HEK293 (cell line): ENCODE measurements around the gene DPYSL3.

Source experiments
- GLI4 ChIP-seq: fragments of 450-650 bp; formaldehyde crosslinking; IDR thresholded peaks from 2 replicates; pipeline ENCODE4 v1.5.1; 2016; ENCODE audit warnings: missing biosample characterization, missing genetic modification characterization
- HOXC10 ChIP-seq: sonication (generic); formaldehyde crosslinking; IDR thresholded peaks from 2 replicates; pipeline ENCODE4 v1.8.1; 2023; ENCODE audit warnings: mild to moderate bottlenecking, missing genetic modification reagents
- SETDB1 ChIP-seq: IDR thresholded peaks from one replicate; pipeline ENCODE4 v1.6.1; 2017; ENCODE audit warnings: mild to moderate bottlenecking, low read length, moderate library complexity, mixed read lengths; ENCODE audit not compliant: insufficient read length
- SP3 ChIP-seq: fragments of 450-650 bp; formaldehyde crosslinking; IDR thresholded peaks from 2 replicates; pipeline ENCODE4 v1.5.1; 2016; ENCODE audit warnings: missing biosample characterization, missing genetic modification characterization
- TCF7L2 ChIP-seq: IDR thresholded peaks from 2 replicates; pipeline ENCODE4 v1.6.1; 2011; ENCODE audit warnings: low read depth, mild to moderate bottlenecking, inconsistent platforms, low read length, moderate library complexity, borderline replicate concordance
- TRIM28 ChIP-seq: IDR thresholded peaks from 2 replicates; pipeline ENCODE4 v1.6.1; 2011; ENCODE audit warnings: low read length, control low read depth, borderline replicate concordance
- WT1 ChIP-seq: fragments of 450-650 bp; formaldehyde crosslinking; IDR thresholded peaks from 2 replicates; pipeline ENCODE4 v1.5.1; 2016; ENCODE audit warnings: missing biosample characterization, missing genetic modification characterization
- ZBTB20 ChIP-seq: fragments of 450-650 bp; formaldehyde crosslinking; IDR thresholded peaks from 2 replicates; pipeline ENCODE4 v1.5.1; 2016; ENCODE audit warnings: missing biosample characterization, missing genetic modification characterization
- ZBTB48 ChIP-seq: fragments of 450-650 bp; formaldehyde crosslinking; IDR thresholded peaks from 2 replicates; pipeline ENCODE4 v1.5.1; 2016; ENCODE audit warnings: missing biosample characterization, missing genetic modification characterization
- ZNF112 ChIP-seq: fragments of 450-650 bp; formaldehyde crosslinking; IDR thresholded peaks from 2 replicates; pipeline ENCODE4 v1.5.0; 2017; ENCODE audit warnings: missing biosample characterization, missing genetic modification characterization
- ZNF223 ChIP-seq: fragments of 450-650 bp; formaldehyde crosslinking; IDR thresholded peaks from 2 replicates; pipeline ENCODE4 v1.5.1; 2016; ENCODE audit warnings: missing biosample characterization, missing genetic modification characterization
- ZNF391 ChIP-seq: fragments of 450-650 bp; formaldehyde crosslinking; IDR thresholded peaks from 2 replicates; pipeline ENCODE4 v1.5.1; 2016; ENCODE audit warnings: low read depth, missing biosample characterization, missing genetic modification characterization, borderline replicate concordance
- ZNF510 ChIP-seq: fragments of 450-650 bp; formaldehyde crosslinking; IDR thresholded peaks from 2 replicates; pipeline ENCODE4 v1.5.1; 2018; ENCODE audit warnings: mild to moderate bottlenecking, missing genetic modification characterization, missing biosample characterization; ENCODE audit not compliant: insufficient replicate concordance
- ZNF561 ChIP-seq: fragments of 450-650 bp; IDR thresholded peaks from 2 replicates; pipeline ENCODE4 v1.5.1; 2018; ENCODE audit warnings: missing biosample characterization, missing genetic modification characterization, borderline replicate concordance
- ZNF670 ChIP-seq: fragments of 450-650 bp; formaldehyde crosslinking; IDR thresholded peaks from 2 replicates; pipeline ENCODE4 v1.5.1; 2016; ENCODE audit warnings: missing biosample characterization, missing genetic modification characterization, low read depth
- ZNF76 ChIP-seq: fragments of 450-650 bp; formaldehyde crosslinking; IDR thresholded peaks from 2 replicates; pipeline ENCODE4; 2016; ENCODE audit warnings: low read depth, missing biosample characterization, missing genetic modification characterization, borderline replicate concordance
- ZNF777 ChIP-seq: fragments of 450-650 bp; formaldehyde crosslinking; IDR thresholded peaks from 2 replicates; pipeline ENCODE4 v1.5.1; 2017; ENCODE audit warnings: missing biosample characterization, missing genetic modification characterization, borderline replicate concordance
- ZNF830 ChIP-seq: fragments of 450-650 bp; IDR thresholded peaks from 2 replicates; pipeline ENCODE4 v1.5.0; 2018; ENCODE audit warnings: missing biosample characterization, missing genetic modification characterization, low read depth, mild to moderate bottlenecking, moderate library complexity
- ZSCAN30 ChIP-seq: fragments of 450-650 bp; IDR thresholded peaks from 2 replicates; pipeline ENCODE4 v1.5.1; 2018; ENCODE audit warnings: missing biosample characterization, mild to moderate bottlenecking, missing genetic modification characterization, moderate library complexity
- TF ChIP-seq, protein P1 (sequence below): fragments of 450-650 bp; IDR thresholded peaks from 2 replicates; pipeline ENCODE4 v1.5.1; 2018; ENCODE audit warnings: missing biosample characterization, missing genetic modification characterization
- TF ChIP-seq, protein P2 (sequence below): fragments of 450-650 bp; formaldehyde crosslinking; IDR thresholded peaks from 2 replicates; pipeline ENCODE4 v1.5.1; 2016; ENCODE audit warnings: missing biosample characterization, missing genetic modification characterization, borderline replicate concordance
- TF ChIP-seq, protein P3 (sequence below): fragments of 450-650 bp; formaldehyde crosslinking; conservative IDR thresholded peaks from 2 replicates; pipeline ENCODE4 v1.5.1; 2016; ENCODE audit warnings: low read depth, missing biosample characterization, missing genetic modification characterization
- TF ChIP-seq, protein P4 (sequence below): sonication (generic); formaldehyde crosslinking; IDR thresholded peaks from 2 replicates; pipeline ENCODE4 v1.8.1; 2022; ENCODE audit warnings: mild to moderate bottlenecking, moderate library complexity, missing genetic modification reagents
- TF ChIP-seq, protein P5 (sequence below): fragments of 450-650 bp; formaldehyde crosslinking; IDR thresholded peaks from 2 replicates; pipeline ENCODE4 v1.5.1; 2016; ENCODE audit warnings: missing biosample characterization, missing genetic modification characterization

The DPYSL3 gene

DNA sequence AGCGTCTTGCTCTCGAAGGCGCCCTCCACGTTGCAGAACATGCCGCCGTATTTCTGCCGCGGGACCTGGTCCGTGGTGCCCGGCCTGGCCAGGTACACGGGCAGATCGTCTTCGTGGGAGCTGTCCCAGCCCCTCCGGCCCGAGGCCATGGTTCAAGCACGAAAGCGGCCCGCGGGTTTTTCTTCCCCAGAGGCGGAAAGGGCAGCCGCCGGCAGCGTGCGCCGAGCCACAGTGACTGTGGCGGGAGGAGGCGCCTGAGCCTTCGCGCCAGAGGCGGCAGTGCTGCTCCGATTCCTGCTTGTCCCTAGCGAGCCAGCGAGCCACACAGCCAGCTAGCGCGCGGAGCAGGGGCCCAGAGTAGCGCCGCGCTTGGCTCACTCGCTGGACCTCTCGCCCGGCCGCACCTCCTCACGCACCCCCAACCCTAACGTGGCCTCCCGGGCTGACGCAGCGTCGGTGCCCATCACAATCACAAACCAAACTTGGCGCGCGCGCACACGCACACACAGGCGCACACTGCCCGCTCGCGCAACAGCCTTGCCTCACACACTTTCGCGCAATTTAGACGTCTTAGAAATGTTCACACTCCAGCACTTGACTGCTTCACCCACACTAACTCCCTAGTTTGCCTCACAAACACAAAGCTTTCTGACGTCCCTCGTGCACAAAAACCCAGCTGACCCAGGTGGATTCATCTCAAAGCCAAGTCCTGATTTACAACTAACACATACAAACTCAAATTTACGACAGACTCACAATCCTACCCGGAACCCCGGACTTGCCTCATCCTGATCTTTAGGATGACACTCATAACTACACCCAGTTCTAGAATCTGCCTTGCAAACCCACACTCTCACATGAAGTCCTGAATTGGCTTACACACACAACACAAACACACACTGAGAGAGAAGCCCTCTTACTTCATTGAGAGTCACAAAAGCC, at the start of gene DPYSL3 (continued):
- TF ChIP-seq, protein P1, sequence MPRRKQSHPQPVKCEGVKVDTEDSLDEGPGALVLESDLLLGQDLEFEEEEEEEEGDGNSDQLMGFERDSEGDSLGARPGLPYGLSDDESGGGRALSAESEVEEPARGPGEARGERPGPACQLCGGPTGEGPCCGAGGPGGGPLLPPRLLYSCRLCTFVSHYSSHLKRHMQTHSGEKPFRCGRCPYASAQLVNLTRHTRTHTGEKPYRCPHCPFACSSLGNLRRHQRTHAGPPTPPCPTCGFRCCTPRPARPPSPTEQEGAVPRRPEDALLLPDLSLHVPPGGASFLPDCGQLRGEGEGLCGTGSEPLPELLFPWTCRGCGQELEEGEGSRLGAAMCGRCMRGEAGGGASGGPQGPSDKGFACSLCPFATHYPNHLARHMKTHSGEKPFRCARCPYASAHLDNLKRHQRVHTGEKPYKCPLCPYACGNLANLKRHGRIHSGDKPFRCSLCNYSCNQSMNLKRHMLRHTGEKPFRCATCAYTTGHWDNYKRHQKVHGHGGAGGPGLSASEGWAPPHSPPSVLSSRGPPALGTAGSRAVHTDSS (tag by site-specific recombination) = no peak
- TF ChIP-seq SP3 (tag by site-specific recombination) (no peak), WT1 (no peak; the same call in 1 of the 2 replicates), ZSCAN30 (tag by site-specific recombination) (peak; percentile 46), ZNF112 (tag by site-specific recombination) (no peak), ZNF777 (tag by site-specific recombination) (peak; percentile 22; the same call in 1 of the 2 replicates), GLI4 (tag by site-specific recombination) (no peak), ZNF76 (tag by site-specific recombination) (peak; percentile 7; the same call in 1 of the 2 replicates), ZNF830 (no peak), SETDB1 (no peak), ZNF510 (tag by site-specific recombination) (no peak), ZNF561 (tag by site-specific recombination) (no peak; the same call in 1 of the 2 replicates), ZBTB20 (tag by site-specific recombination) (peak; percentile 93), ZBTB48 (tag by site-specific recombination) (peak; percentile 89), HOXC10 (no peak), TRIM28 (peak; percentile 54; the same call in 1 of the 2 replicates), ZNF223 (no peak), TCF7L2 (no peak), ZNF391 (tag by site-specific recombination) (peak; percentile 12; the same call in 1 of the 2 replicates), ZNF670 (tag by site-specific recombination) (no peak)
- TF ChIP-seq, protein P2, sequence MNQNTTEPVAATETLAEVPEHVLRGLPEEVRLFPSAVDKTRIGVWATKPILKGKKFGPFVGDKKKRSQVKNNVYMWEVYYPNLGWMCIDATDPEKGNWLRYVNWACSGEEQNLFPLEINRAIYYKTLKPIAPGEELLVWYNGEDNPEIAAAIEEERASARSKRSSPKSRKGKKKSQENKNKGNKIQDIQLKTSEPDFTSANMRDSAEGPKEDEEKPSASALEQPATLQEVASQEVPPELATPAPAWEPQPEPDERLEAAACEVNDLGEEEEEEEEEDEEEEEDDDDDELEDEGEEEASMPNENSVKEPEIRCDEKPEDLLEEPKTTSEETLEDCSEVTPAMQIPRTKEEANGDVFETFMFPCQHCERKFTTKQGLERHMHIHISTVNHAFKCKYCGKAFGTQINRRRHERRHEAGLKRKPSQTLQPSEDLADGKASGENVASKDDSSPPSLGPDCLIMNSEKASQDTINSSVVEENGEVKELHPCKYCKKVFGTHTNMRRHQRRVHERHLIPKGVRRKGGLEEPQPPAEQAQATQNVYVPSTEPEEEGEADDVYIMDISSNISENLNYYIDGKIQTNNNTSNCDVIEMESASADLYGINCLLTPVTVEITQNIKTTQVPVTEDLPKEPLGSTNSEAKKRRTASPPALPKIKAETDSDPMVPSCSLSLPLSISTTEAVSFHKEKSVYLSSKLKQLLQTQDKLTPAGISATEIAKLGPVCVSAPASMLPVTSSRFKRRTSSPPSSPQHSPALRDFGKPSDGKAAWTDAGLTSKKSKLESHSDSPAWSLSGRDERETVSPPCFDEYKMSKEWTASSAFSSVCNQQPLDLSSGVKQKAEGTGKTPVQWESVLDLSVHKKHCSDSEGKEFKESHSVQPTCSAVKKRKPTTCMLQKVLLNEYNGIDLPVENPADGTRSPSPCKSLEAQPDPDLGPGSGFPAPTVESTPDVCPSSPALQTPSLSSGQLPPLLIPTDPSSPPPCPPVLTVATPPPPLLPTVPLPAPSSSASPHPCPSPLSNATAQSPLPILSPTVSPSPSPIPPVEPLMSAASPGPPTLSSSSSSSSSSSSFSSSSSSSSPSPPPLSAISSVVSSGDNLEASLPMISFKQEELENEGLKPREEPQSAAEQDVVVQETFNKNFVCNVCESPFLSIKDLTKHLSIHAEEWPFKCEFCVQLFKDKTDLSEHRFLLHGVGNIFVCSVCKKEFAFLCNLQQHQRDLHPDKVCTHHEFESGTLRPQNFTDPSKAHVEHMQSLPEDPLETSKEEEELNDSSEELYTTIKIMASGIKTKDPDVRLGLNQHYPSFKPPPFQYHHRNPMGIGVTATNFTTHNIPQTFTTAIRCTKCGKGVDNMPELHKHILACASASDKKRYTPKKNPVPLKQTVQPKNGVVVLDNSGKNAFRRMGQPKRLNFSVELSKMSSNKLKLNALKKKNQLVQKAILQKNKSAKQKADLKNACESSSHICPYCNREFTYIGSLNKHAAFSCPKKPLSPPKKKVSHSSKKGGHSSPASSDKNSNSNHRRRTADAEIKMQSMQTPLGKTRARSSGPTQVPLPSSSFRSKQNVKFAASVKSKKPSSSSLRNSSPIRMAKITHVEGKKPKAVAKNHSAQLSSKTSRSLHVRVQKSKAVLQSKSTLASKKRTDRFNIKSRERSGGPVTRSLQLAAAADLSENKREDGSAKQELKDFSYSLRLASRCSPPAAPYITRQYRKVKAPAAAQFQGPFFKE = no peak
- TF ChIP-seq, protein P3, sequence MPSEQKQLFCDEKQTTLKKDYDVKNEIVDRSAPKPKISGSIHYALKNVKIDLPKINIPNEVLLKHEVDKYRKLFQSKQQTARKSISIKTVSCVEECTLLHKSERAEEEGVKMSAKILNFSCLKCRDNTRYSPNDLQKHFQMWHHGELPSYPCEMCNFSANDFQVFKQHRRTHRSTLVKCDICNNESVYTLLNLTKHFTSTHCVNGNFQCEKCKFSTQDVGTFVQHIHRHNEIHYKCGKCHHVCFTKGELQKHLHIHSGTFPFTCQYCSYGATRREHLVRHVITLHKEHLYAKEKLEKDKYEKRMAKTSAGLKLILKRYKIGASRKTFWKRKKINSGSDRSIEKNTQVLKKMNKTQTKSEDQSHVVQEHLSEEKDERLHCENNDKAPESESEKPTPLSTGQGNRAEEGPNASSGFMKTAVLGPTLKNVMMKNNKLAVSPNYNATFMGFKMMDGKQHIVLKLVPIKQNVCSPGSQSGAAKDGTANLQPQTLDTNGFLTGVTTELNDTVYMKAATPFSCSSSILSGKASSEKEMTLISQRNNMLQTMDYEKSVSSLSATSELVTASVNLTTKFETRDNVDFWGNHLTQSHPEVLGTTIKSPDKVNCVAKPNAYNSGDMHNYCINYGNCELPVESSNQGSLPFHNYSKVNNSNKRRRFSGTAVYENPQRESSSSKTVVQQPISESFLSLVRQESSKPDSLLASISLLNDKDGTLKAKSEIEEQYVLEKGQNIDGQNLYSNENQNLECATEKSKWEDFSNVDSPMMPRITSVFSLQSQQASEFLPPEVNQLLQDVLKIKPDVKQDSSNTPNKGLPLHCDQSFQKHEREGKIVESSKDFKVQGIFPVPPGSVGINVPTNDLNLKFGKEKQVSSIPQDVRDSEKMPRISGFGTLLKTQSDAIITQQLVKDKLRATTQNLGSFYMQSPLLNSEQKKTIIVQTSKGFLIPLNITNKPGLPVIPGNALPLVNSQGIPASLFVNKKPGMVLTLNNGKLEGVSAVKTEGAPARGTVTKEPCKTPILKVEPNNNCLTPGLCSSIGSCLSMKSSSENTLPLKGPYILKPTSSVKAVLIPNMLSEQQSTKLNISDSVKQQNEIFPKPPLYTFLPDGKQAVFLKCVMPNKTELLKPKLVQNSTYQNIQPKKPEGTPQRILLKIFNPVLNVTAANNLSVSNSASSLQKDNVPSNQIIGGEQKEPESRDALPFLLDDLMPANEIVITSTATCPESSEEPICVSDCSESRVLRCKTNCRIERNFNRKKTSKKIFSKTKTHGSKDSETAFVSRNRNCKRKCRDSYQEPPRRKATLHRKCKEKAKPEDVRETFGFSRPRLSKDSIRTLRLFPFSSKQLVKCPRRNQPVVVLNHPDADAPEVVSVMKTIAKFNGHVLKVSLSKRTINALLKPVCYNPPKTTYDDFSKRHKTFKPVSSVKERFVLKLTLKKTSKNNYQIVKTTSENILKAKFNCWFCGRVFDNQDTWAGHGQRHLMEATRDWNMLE (tag by site-specific recombination) = no peak
- TF ChIP-seq, protein P4, sequence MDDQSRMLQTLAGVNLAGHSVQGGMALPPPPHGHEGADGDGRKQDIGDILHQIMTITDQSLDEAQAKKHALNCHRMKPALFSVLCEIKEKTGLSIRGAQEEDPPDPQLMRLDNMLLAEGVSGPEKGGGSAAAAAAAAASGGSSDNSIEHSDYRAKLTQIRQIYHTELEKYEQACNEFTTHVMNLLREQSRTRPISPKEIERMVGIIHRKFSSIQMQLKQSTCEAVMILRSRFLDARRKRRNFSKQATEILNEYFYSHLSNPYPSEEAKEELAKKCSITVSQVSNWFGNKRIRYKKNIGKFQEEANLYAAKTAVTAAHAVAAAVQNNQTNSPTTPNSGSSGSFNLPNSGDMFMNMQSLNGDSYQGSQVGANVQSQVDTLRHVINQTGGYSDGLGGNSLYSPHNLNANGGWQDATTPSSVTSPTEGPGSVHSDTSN (CRISPR knock-in tag) = no peak
- TF ChIP-seq, protein P5, sequence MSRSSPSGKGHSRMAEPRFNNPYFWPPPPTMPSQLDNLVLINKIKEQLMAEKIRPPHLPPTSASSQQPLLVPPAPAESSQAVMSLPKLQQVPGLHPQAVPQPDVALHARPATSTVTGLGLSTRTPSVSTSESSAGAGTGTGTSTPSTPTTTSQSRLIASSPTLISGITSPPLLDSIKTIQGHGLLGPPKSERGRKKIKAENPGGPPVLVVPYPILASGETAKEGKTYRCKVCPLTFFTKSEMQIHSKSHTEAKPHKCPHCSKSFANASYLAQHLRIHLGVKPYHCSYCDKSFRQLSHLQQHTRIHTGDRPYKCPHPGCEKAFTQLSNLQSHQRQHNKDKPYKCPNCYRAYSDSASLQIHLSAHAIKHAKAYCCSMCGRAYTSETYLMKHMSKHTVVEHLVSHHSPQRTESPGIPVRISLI (tag by site-specific recombination) = no peak
